Breast epithelium (tissue), 4 donors: Measurements from ENCODE around the gene DOP1A. TPM values are rescaled to one million over a fixed set of nuclear protein-coding genes. Genes with fewer than 3 reads are reported as not detected.

ENCODE experiments used
- DNase-seq, 2 donors: peaks; one replicate each; pipeline ENCODE4 v3.0.0-alpha.2; 2019; ENCODE audit warnings: low spot score in 2 of 2
- H3K27ac ChIP-seq, 2 donors: fragments of 200-600 bp; sonication (generic) in 1 of 2; one replicate each; pipeline ENCODE4 v1.5.1; 2016 to 2019; ENCODE audit warnings: mild to moderate bottlenecking in 1 of 2
- H3K27me3 ChIP-seq, 2 donors: fragments of 200-600 bp; sonication (generic) in 1 of 2; one replicate each; pipeline versions ENCODE4 v1.5.1 to v1.6.0; 2017 to 2019; ENCODE audit warnings: control low read depth in 1 of 2, mild to moderate bottlenecking in 1 of 2
- H3K36me3 ChIP-seq: fragments of 200-600 bp; one replicate; pipeline ENCODE4 v1.5.1; 2019
- H3K4me1 ChIP-seq, 2 donors: fragments of 200-600 bp; sonication (generic); one replicate each; pipeline ENCODE4 v1.5.1; 2016 to 2019; ENCODE audit warnings: control low read depth in 1 of 2
- H3K4me3 ChIP-seq, 3 donors: fragments of 200-600 bp; sonication (generic); 1 replicate in 2 of 3; 2 replicates in 1 of 3; pipeline ENCODE4 v1.5.1; 2016 to 2019; ENCODE audit warnings: mild to moderate bottlenecking in 3 of 3, moderate library complexity in 2 of 3
- H3K9me3 ChIP-seq, 2 donors: fragments of 200-600 bp; sonication (generic) in 1 of 2; one replicate each; pipeline ENCODE4 v1.5.1; 2016 to 2019; ENCODE audit warnings: control low read depth in 1 of 2
- POLR2A ChIP-seq: fragments of 450-650 bp; IDR thresholded peaks from one replicate; pipeline ENCODE4 v1.6.1; 2016; ENCODE audit warnings: antibody characterized with exemption, mild to moderate bottlenecking, moderate library complexity
- POLR2AphosphoS5 ChIP-seq, 3 donors: sonication (generic); formaldehyde crosslinking; IDR thresholded peaks; one replicate each; pipeline ENCODE4 v1.6.1; 2017; ENCODE audit warnings: antibody characterized with exemption in 3 of 3
- intact Hi-C: fragments of 100-400 bp; cut with DNase I; formaldehyde crosslinking; loops from one replicate; pipeline ENCODE4 v1.15.1; 2023; ENCODE audit warnings: low total_unique reads
- total RNA-seq, 3 donors: library from RNA; depleted of rRNA; stranded (reverse); fragments of >200 nt; gene quantifications; one replicate each; pipeline ENCODE4 v1.1.0, GENCODE V29; 2016
- TF ChIP-seq, protein P1 (sequence below), 3 donors: fragments of 450-650 bp; IDR thresholded peaks; one replicate each; pipeline ENCODE4 v1.5.1; 2016 to 2017; ENCODE audit warnings: antibody characterized with exemption in 3 of 3, mild to moderate bottlenecking in 3 of 3, moderate library complexity in 3 of 3

DOP1A gene
- total RNA-seq, 3 donors from 2014 or later, result 27.5 to 93.2 (median 56.4) TPM

DNA sequence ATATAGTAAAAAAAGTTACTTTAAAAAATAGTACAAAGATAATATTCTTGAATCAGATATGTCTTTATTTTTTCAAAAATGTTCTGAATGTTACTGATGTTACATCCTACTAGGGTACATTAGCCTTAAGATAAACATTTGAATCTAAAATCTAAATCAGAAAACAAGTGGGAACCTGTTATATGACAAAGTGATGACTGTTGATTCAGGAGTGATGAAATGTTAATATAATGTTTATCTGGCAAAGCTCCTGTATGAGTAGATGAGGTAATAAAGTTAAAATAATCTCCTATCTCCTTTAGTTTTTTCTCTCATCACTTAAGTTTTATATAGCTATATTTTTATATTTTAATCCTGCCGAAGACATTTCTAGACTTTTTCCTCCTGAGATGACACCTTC lies 4.2 kb downstream of the DOP1A start:
- intact Hi-C loops, result no loop called here
- Histone ChIP-seq H3K4me1 (peaks cover 0 to 14% of the 10 kb centered on the region in 2 donors), H3K27ac (peak overlapping the region in 1 of 2 donors; percentile 97), H3K36me3 (no peaks in the 10 kb centered on the region), H3K4me3 (no peak overlapping the region), H3K27me3 (no peaks in the 10 kb centered on the region), H3K9me3 (no peaks in the 10 kb centered on the region)
- DNase-seq, result no peak
- TF ChIP-seq, protein P1, sequence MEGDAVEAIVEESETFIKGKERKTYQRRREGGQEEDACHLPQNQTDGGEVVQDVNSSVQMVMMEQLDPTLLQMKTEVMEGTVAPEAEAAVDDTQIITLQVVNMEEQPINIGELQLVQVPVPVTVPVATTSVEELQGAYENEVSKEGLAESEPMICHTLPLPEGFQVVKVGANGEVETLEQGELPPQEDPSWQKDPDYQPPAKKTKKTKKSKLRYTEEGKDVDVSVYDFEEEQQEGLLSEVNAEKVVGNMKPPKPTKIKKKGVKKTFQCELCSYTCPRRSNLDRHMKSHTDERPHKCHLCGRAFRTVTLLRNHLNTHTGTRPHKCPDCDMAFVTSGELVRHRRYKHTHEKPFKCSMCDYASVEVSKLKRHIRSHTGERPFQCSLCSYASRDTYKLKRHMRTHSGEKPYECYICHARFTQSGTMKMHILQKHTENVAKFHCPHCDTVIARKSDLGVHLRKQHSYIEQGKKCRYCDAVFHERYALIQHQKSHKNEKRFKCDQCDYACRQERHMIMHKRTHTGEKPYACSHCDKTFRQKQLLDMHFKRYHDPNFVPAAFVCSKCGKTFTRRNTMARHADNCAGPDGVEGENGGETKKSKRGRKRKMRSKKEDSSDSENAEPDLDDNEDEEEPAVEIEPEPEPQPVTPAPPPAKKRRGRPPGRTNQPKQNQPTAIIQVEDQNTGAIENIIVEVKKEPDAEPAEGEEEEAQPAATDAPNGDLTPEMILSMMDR (IDR thresholded peaks at IDR 0.05), result no peak
- no peak for TF ChIP-seq POLR2A
- no peak for TF ChIP-seq POLR2AphosphoS5 (IDR thresholded peaks at IDR 0.05)

DNA sequence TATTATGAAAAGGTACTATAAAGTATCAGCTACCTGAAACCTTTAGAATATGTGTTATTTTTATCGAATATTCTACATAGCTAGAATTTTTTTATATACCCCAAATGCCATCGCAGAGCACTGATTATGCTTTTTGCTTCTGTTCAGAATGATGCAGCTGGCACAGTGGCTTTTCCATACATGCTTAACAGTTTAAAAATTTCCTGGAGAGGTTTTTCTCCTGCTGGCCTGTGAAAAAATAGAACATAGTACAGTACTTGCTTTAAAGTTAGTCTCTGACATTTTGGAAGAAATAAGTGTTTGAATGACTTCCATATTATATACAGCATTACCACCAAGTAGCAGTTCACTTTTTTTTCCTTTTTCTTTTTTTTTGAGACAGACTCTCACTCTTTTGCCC lies 5.3 kb downstream of the DOP1A start:
- Histone ChIP-seq H3K27me3 (no peaks in the 10 kb centered on the region), H3K4me3 (no peak overlapping the region), H3K27ac (peak overlapping the region in 1 of 2 donors; percentile 12), H3K36me3 (no peaks in the 10 kb centered on the region), H3K9me3 (no peaks in the 10 kb centered on the region), H3K4me1 (peaks cover 0 to 14% of the 10 kb centered on the region in 2 donors)
- intact Hi-C loops, result no loop called here
- no peak for DNase-seq
- TF ChIP-seq POLR2AphosphoS5 (IDR thresholded peaks at IDR 0.05), result no peak
- no peak for TF ChIP-seq POLR2A
- TF ChIP-seq, protein P1 (IDR thresholded peaks at IDR 0.05), result no peak

DNA sequence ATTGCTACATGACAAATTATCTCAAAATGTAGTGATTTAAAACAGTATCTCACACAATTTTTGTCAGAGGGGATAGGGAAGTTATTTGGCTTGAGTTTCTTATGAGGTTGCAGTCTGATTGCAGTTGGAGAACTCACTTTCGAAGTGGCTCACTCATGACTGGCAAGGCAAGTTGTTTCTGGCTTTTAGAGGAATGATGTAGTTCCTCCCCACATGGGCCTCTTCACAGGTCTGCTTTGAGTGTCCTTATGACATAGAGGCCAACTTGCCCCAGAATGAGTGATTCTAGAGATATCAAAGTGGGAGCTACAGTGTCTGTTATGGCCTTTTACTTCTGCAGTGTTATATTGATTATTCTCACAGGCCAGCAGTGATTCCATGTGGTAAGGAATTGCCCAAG lies 6.1 kb downstream of the DOP1A start:
- intact Hi-C loops, result no loop called here
- Histone ChIP-seq H3K9me3 (no peaks in the 10 kb centered on the region), H3K4me1 (peaks cover 0 to 11% of the 10 kb centered on the region in 2 donors), H3K27ac (no peak overlapping the region), H3K27me3 (no peaks in the 10 kb centered on the region), H3K4me3 (no peak overlapping the region), H3K36me3 (no peaks in the 10 kb centered on the region)
- DNase-seq, result no peak
- TF ChIP-seq POLR2A (no peak), POLR2AphosphoS5 (IDR thresholded peaks at IDR 0.05) (no peak)
- TF ChIP-seq, protein P1 (IDR thresholded peaks at IDR 0.05), result no peak

DNA sequence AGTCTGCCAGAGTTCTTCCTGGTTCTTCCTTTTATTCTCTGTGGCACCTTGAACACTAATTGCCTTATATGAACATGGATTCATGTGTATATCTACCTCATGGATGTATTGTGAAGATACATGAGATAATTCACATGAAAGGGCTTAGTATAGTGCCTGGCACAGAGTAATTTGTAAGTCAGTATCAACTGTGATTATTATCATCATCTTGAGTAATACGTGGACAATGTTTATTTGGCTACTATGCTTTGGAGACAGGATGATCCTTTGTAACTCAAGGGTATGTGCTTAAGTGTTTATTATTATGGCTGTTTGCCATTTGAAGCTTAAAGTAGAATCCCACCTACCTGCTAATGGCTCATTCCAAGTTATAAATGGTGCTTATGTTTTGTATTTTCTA lies 16.0 kb downstream of the DOP1A start:
- no peak for DNase-seq
- no peaks in the 10 kb centered on the region for H3K27me3 ChIP-seq
- H3K9me3 ChIP-seq, result no peaks in the 10 kb centered on the region
- H3K36me3 ChIP-seq, result no peaks in the 10 kb centered on the region
- H3K4me3 ChIP-seq, result no peak overlapping the region
- TF ChIP-seq, protein P1 (IDR thresholded peaks at IDR 0.05), result no peak
- TF ChIP-seq POLR2A, result no peak
- TF ChIP-seq POLR2AphosphoS5 (IDR thresholded peaks at IDR 0.05), result no peak
- no peak overlapping the region for H3K27ac ChIP-seq
- no peaks in the 10 kb centered on the region for H3K4me1 ChIP-seq
- intact Hi-C loops, result no loop called here

GRCh38 chr6:83086751-83087150 lies 19.3 kb downstream of the DOP1A start:
- no peak for TF ChIP-seq POLR2A
- TF ChIP-seq POLR2AphosphoS5 (IDR thresholded peaks at IDR 0.05), result no peak
- TF ChIP-seq, protein P1 (IDR thresholded peaks at IDR 0.05), result no peak
- intact Hi-C loops, result no loop called here
- no peak for DNase-seq

More at GRCh38 chr6:83086751-83087150, 19.3 kb downstream of the DOP1A start:
- no peaks in the 10 kb centered on the region for H3K9me3 ChIP-seq
- H3K4me3 ChIP-seq, result no peak overlapping the region
- no peaks in the 10 kb centered on the region for H3K4me1 ChIP-seq
- no peaks in the 10 kb centered on the region for H3K27me3 ChIP-seq
- no peak overlapping the region for H3K27ac ChIP-seq
- H3K36me3 ChIP-seq, result no peaks in the 10 kb centered on the region
